HCT116 (cell line): ENCODE measurements around the gene AGBL3.

Experiments used
- CEBPB ChIP-seq: IDR thresholded peaks from 2 replicates; pipeline ENCODE4 v1.6.1; 2012; ENCODE audit warnings: low read depth
- EZH2 ChIP-seq: fragments of 200-600 bp; sonication (generic); IDR thresholded peaks from 2 replicates; pipeline ENCODE4 v1.6.1; 2017; ENCODE audit warnings: antibody characterized with exemption, mixed run types
- EZH2phosphoT487 ChIP-seq: fragments of 200-600 bp; IDR thresholded peaks from 2 replicates; pipeline ENCODE4 v1.6.1; 2018; ENCODE audit warnings: antibody characterized with exemption, borderline replicate concordance
- POLR2A ChIP-seq: IDR thresholded peaks from 2 replicates; pipeline ENCODE4 v1.7.0; 2011; ENCODE audit warnings: borderline replicate concordance; ENCODE audit not compliant: insufficient read depth, insufficient read length; ENCODE audit errors: extremely low read depth
- POLR2AphosphoS5 ChIP-seq: IDR thresholded peaks from 2 replicates; pipeline ENCODE4 v1.6.1; 2011; ENCODE audit warnings: mild to moderate bottlenecking, low read depth, low read length, moderate library complexity
- RAD21 ChIP-seq: IDR thresholded peaks from 2 replicates; pipeline ENCODE4 v1.6.1; 2012; ENCODE audit warnings: low read depth, mild to moderate bottlenecking
- SIN3A ChIP-seq: IDR thresholded peaks from 2 replicates; pipeline ENCODE4 v1.6.1; 2012; ENCODE audit warnings: low read depth
- SP1 ChIP-seq: IDR thresholded peaks from 2 replicates; pipeline ENCODE4 v1.6.1; 2012; ENCODE audit warnings: low read depth
- SRF ChIP-seq: IDR thresholded peaks from 2 replicates; pipeline ENCODE4 v1.6.1; 2012; ENCODE audit warnings: low read depth
- YY1 ChIP-seq: IDR thresholded peaks from 2 replicates; pipeline ENCODE4 v1.6.1; 2011; ENCODE audit warnings: low read length, low read depth, moderate library complexity, mild to moderate bottlenecking; ENCODE audit not compliant: insufficient replicate concordance; ENCODE audit errors: extremely low read depth
- TF ChIP-seq, protein P1 (sequence below), 3 experiments: fragments of 200-600 bp in 1 of 3; sonication (generic) in 1 of 3; IDR thresholded peaks in 2 of 3; conservative IDR thresholded peaks in 1 of 3; 2 replicates each; pipeline ENCODE4 v1.5.1; 2012 to 2017; ENCODE audit warnings: low read depth in 2 of 3, low read length in 2 of 3, antibody characterized with exemption in 1 of 3, borderline replicate concordance in 1 of 3, control low read depth in 1 of 3, mild to moderate bottlenecking in 1 of 3, mixed read lengths in 1 of 3, mixed run types in 1 of 3, moderate library complexity in 1 of 3; ENCODE audit not compliant: insufficient read depth in 1 of 3
- TF ChIP-seq, protein P2 (sequence below): IDR thresholded peaks from 2 replicates; pipeline ENCODE4 v1.6.1; 2012; ENCODE audit warnings: low read depth
- TF ChIP-seq, protein P3 (sequence below): IDR thresholded peaks from 2 replicates; pipeline ENCODE4 v1.6.1; 2012

DNA sequence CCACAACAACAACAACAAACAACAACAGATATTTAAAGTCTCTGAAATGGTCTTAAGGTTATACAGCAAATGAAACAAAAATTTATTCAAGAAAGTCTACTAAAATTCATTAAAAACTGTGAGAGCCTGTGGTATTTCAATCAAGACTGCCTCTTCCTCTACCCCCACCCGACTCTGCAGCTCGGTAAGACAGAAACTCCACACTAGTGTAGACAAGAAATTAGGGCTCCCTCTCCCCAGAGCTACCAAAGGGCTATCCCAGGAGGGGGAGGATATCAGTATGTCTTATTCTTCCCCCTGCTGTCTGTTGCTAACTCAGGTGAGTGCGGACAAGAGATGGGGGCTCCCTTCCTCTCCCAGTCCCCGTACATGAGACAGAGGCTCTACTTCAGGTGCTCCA, 90.6 kb downstream of the AGBL3 start:
- TF ChIP-seq EZH2 (no peak), POLR2AphosphoS5 (no peak), SIN3A (no peak), POLR2A (no peak), CEBPB (no peak), SP1 (no peak), RAD21 (no peak), YY1 (no peak), SRF (no peak), EZH2phosphoT487 (no peak)
- TF ChIP-seq, protein P1, sequence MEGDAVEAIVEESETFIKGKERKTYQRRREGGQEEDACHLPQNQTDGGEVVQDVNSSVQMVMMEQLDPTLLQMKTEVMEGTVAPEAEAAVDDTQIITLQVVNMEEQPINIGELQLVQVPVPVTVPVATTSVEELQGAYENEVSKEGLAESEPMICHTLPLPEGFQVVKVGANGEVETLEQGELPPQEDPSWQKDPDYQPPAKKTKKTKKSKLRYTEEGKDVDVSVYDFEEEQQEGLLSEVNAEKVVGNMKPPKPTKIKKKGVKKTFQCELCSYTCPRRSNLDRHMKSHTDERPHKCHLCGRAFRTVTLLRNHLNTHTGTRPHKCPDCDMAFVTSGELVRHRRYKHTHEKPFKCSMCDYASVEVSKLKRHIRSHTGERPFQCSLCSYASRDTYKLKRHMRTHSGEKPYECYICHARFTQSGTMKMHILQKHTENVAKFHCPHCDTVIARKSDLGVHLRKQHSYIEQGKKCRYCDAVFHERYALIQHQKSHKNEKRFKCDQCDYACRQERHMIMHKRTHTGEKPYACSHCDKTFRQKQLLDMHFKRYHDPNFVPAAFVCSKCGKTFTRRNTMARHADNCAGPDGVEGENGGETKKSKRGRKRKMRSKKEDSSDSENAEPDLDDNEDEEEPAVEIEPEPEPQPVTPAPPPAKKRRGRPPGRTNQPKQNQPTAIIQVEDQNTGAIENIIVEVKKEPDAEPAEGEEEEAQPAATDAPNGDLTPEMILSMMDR (IDR thresholded peaks at IDR 0.05 in 2 of 3, conservative IDR thresholded peaks at IDR 0.05 in 1 of 3; ENCODE audit: borderline replicate concordance in 1 of 3, insufficient read depth in 1 of 3, low read depth in 2 of 3, low read length in 2 of 3): no peak
- TF ChIP-seq, protein P2, sequence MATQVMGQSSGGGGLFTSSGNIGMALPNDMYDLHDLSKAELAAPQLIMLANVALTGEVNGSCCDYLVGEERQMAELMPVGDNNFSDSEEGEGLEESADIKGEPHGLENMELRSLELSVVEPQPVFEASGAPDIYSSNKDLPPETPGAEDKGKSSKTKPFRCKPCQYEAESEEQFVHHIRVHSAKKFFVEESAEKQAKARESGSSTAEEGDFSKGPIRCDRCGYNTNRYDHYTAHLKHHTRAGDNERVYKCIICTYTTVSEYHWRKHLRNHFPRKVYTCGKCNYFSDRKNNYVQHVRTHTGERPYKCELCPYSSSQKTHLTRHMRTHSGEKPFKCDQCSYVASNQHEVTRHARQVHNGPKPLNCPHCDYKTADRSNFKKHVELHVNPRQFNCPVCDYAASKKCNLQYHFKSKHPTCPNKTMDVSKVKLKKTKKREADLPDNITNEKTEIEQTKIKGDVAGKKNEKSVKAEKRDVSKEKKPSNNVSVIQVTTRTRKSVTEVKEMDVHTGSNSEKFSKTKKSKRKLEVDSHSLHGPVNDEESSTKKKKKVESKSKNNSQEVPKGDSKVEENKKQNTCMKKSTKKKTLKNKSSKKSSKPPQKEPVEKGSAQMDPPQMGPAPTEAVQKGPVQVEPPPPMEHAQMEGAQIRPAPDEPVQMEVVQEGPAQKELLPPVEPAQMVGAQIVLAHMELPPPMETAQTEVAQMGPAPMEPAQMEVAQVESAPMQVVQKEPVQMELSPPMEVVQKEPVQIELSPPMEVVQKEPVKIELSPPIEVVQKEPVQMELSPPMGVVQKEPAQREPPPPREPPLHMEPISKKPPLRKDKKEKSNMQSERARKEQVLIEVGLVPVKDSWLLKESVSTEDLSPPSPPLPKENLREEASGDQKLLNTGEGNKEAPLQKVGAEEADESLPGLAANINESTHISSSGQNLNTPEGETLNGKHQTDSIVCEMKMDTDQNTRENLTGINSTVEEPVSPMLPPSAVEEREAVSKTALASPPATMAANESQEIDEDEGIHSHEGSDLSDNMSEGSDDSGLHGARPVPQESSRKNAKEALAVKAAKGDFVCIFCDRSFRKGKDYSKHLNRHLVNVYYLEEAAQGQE: no peak
- TF ChIP-seq, protein P3, sequence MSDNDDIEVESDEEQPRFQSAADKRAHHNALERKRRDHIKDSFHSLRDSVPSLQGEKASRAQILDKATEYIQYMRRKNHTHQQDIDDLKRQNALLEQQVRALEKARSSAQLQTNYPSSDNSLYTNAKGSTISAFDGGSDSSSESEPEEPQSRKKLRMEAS: no peak
